Fibroblast of lung (primary cell): Measurements from ENCODE around the gene ZG16. TPM values are rescaled to one million over a fixed set of nuclear protein-coding genes. Genes with fewer than 3 reads are reported as not detected.

ENCODE experiments used
- DNase-seq, 2 donors: peaks; one replicate each; pipeline versions ENCODE4 v3.0.0 to v3.0.0-alpha.2; 2010; ENCODE audit warnings: low read depth in 2 of 2
- H2AFZ ChIP-seq: 2 replicates; pipeline ENCODE4 v1.5.1; 2012; ENCODE audit warnings: low read length, control low read depth, inconsistent platforms
- H3K27ac ChIP-seq: 2 replicates; pipeline ENCODE4 v1.5.1; 2011; ENCODE audit warnings: low read length, control low read depth; ENCODE audit not compliant: insufficient read depth
- H3K27me3 ChIP-seq: 2 replicates; pipeline ENCODE4 v1.5.1; 2011; ENCODE audit warnings: mild to moderate bottlenecking, low read length; ENCODE audit not compliant: control insufficient read depth, insufficient read depth
- H3K36me3 ChIP-seq: 2 replicates; pipeline ENCODE4 v1.5.1; 2011; ENCODE audit warnings: low read length; ENCODE audit not compliant: control insufficient read depth, insufficient read depth
- H3K4me1 ChIP-seq: 2 replicates; pipeline ENCODE4 v1.5.1; 2011; ENCODE audit warnings: low read length; ENCODE audit not compliant: control insufficient read depth, insufficient read depth; ENCODE audit errors: extremely low read depth
- H3K4me2 ChIP-seq: 2 replicates; pipeline ENCODE4 v1.5.1; 2011; ENCODE audit warnings: low read length, control low read depth; ENCODE audit not compliant: insufficient read depth; ENCODE audit errors: extremely low read depth
- H3K4me3 ChIP-seq, 4 experiments: fragments of 200-600 bp in 1 of 4; sonication (generic) in 1 of 4; replicated peaks in 1 of 4; 2 replicates each; pipeline ENCODE4 v1.5.1; 2011 to 2016; ENCODE audit warnings: low read length in 4 of 4, low read depth in 3 of 4, mild to moderate bottlenecking in 3 of 4, control low read depth in 2 of 4, inconsistent platforms in 1 of 4, mixed read lengths in 1 of 4; ENCODE audit not compliant: insufficient read depth in 1 of 4; ENCODE audit errors: control extremely low read depth in 1 of 4
- H3K79me2 ChIP-seq: 2 replicates; pipeline ENCODE4 v1.5.1; 2012; ENCODE audit warnings: mild to moderate bottlenecking, low read length, inconsistent platforms; ENCODE audit not compliant: control insufficient read depth, insufficient read depth
- H3K9ac ChIP-seq: 2 replicates; pipeline ENCODE4 v1.5.1; 2011; ENCODE audit warnings: mild to moderate bottlenecking, low read length, control low read depth; ENCODE audit not compliant: insufficient read depth
- H3K9me3 ChIP-seq: 2 replicates; pipeline ENCODE4 v1.5.1; 2012; ENCODE audit warnings: low read depth, low read length; ENCODE audit not compliant: control insufficient read depth, insufficient read depth
- H4K20me1 ChIP-seq: 2 replicates; pipeline ENCODE4 v1.5.1; 2011; ENCODE audit warnings: low read length; ENCODE audit not compliant: control insufficient read depth, insufficient read depth; ENCODE audit errors: extremely low read depth
- CTCF ChIP-seq, 2 donors: IDR thresholded peaks in 1 of 2; conservative IDR thresholded peaks in 1 of 2; 1 replicate in 1 of 2; 2 replicates in 1 of 2; pipeline ENCODE4 v1.5.1; 2011 to 2012; ENCODE audit warnings: low read length in 2 of 2, control low read depth in 1 of 2, inconsistent platforms in 1 of 2, low read depth in 1 of 2, mild to moderate bottlenecking in 1 of 2
- EZH2 ChIP-seq: IDR thresholded peaks from 2 replicates; pipeline ENCODE4 v1.5.1; 2012; ENCODE audit warnings: low read length, control low read depth, mild to moderate bottlenecking; ENCODE audit errors: missing control alignments
- polyA plus RNA-seq, 2 donors: library from polyadenylated mRNA; depleted of rRNA in 1 of 2; stranded (reverse) in 1 of 2; unstranded in 1 of 2; fragments of >200 nt; gene quantifications; 2 replicates each; pipeline ENCODE4 v1.2.1, GENCODE V29; 2011 to 2012; ENCODE audit warnings: missing spikeins in 1 of 2
- total RNA-seq: library from RNA; depleted of rRNA; stranded (reverse); fragments of >200 nt; gene quantifications from 2 replicates; pipeline ENCODE4 v1.2.1, GENCODE V29; 2014

ZG16 gene
- total and polyA plus RNA-seq, 2 donors (not counting 1 experiment from before 2014, with no cell fraction given) = not detected

GRCh38 chr16:29805232-29806098 lies 27.4 kb downstream of the ZG16 start:
- peaks cover 17% of the 10 kb centered on the region for H3K4me1 ChIP-seq
- no peaks in the 10 kb centered on the region for H3K27me3 ChIP-seq
- peak overlapping the region; percentile 95 for H3K27ac ChIP-seq
- H2AFZ ChIP-seq = peak overlapping the region; percentile 68
- H4K20me1 ChIP-seq = no peaks in the 10 kb centered on the region
- DNase-seq = peak; percentile 98
- no peaks in the 10 kb centered on the region for H3K9me3 ChIP-seq
- H3K36me3 ChIP-seq = peaks cover 15% of the 10 kb centered on the region
- H3K79me2 ChIP-seq = peaks cover 28% of the 10 kb centered on the region
- H3K4me2 ChIP-seq = peak overlapping the region; percentile 95
- TF ChIP-seq EZH2 (no peak), CTCF (conservative IDR thresholded peaks at IDR 0.05 in 1 of 2, IDR thresholded peaks at IDR 0.05 in 1 of 2; ENCODE audit: low read depth in 1 of 2, low read length in 2 of 2) (peak in 1 of 2 donors; percentile 5)
- H3K9ac ChIP-seq = peak overlapping the region; percentile 88
- peak overlapping the region; percentile 82 to 89 (median 84) for H3K4me3 ChIP-seq

- Histone ChIP-seq H4K20me1 (no peaks in the 10 kb centered on the region), H3K9me3 (no peaks in the 10 kb centered on the region), H3K9ac (peak within 1 kb of the TSS; percentile 88), H3K4me3 (peak within 1 kb of the TSS; percentile 54 to 83 (median 78)), H2AFZ (peak within 1 kb of the TSS; percentile 24), H3K27me3 (no peaks in the 10 kb centered on the region), H3K79me2 (peaks cover 29% of the 10 kb centered on the region), H3K4me2 (peak within 1 kb of the TSS; percentile 92), H3K27ac (peak within 1 kb of the TSS; percentile 95), H3K36me3 (peaks cover 14% of the 10 kb centered on the region), H3K4me1 (peaks cover 20% of the 10 kb centered on the region)
- TF ChIP-seq EZH2 (no peak), CTCF (conservative IDR thresholded peaks at IDR 0.05 in 1 of 2, IDR thresholded peaks at IDR 0.05 in 1 of 2; ENCODE audit: low read depth in 1 of 2, low read length in 2 of 2) (no peak)
- peak in 1 of 2 donors; percentile 94 for DNase-seq
Observed at GRCh38 chr16:29806099-29806579, 28.1 kb downstream of the ZG16 start, which contains the start of gene MAZ. Gene MAZ (plus strand): TSS chr16:29806529. CDS start chr16:29806702, 173 bp downstream.

- Histone ChIP-seq H3K9ac (peak overlapping the region; percentile 51), H2AFZ (no peak overlapping the region), H3K79me2 (peaks cover 29% of the 10 kb centered on the region), H3K27ac (peak overlapping the region; percentile 81), H3K36me3 (peaks cover 12% of the 10 kb centered on the region), H3K9me3 (no peaks in the 10 kb centered on the region), H3K4me3 (peak overlapping the region; percentile 54 to 74 (median 66)), H3K4me1 (peaks cover 23% of the 10 kb centered on the region), H3K27me3 (no peaks in the 10 kb centered on the region), H4K20me1 (no peaks in the 10 kb centered on the region), H3K4me2 (peak overlapping the region; percentile 92)
- DNase-seq = peak in 1 of 2 donors; percentile 48
- no peak for TF ChIP-seq CTCF (conservative IDR thresholded peaks at IDR 0.05 in 1 of 2, IDR thresholded peaks at IDR 0.05 in 1 of 2; ENCODE audit: low read depth in 1 of 2, low read length in 2 of 2)
- TF ChIP-seq EZH2 = no peak
Observed at GRCh38 chr16:29806641-29807425, 28.8 kb downstream of the ZG16 start.
